Endodermal cell (in vitro differentiated cells): ENCODE data around the gene MUC20. TPM values are rescaled to one million over a fixed set of nuclear protein-coding genes. Genes with fewer than 3 reads are reported as not detected.
"Not testable (repeated sequence)": the region's sequence is repeated elsewhere in the genome, so short reads cannot be mapped to it uniquely, and the experiment has no call there.

ENCODE experiments used
- DNase-seq: peaks from one replicate; pipeline ENCODE4 v3.0.0-alpha.2; 2017
- H3K27ac ChIP-seq: 2 replicates; pipeline ENCODE4 v1.5.1; 2013; ENCODE audit warnings: mild to moderate bottlenecking, low read depth, low read length, moderate library complexity
- H3K27me3 ChIP-seq: 2 replicates; pipeline ENCODE4 v1.6.1; 2013; ENCODE audit warnings: mild to moderate bottlenecking, low read length, moderate library complexity; ENCODE audit not compliant: insufficient read depth, control insufficient read depth, poor library complexity, severe bottlenecking
- H3K36me3 ChIP-seq: 2 replicates; pipeline ENCODE4 v1.7.0; 2013; ENCODE audit warnings: mild to moderate bottlenecking, low read length, moderate library complexity; ENCODE audit not compliant: control insufficient read depth, insufficient read depth
- H3K4me1 ChIP-seq: one replicate; pipeline ENCODE4 v1.7.0; 2013; ENCODE audit warnings: low read length; ENCODE audit not compliant: control insufficient read depth, insufficient read depth
- H3K4me3 ChIP-seq: 2 replicates; pipeline ENCODE4 v1.5.1; 2013; ENCODE audit warnings: mild to moderate bottlenecking, low read length, moderate library complexity
- H3K9ac ChIP-seq: 2 replicates; pipeline ENCODE4 v1.6.1; 2013; ENCODE audit warnings: mild to moderate bottlenecking, low read length, moderate library complexity; ENCODE audit not compliant: poor library complexity, severe bottlenecking; ENCODE audit errors: extremely low read depth
- H3K9me3 ChIP-seq: 2 replicates; pipeline ENCODE4 v1.6.1; 2013; ENCODE audit warnings: mild to moderate bottlenecking, low read length, moderate library complexity; ENCODE audit not compliant: control insufficient read depth
- H3K27ac Mint-ChIP-seq: 2 replicates; pipeline ENCODE4 v1.8.0; 2020; ENCODE audit warnings: mixed read lengths
- H3K27me3 Mint-ChIP-seq: 2 replicates; pipeline ENCODE4 v1.8.0; 2021; ENCODE audit warnings: mild to moderate bottlenecking, mixed read lengths; ENCODE audit not compliant: insufficient read depth
- H3K36me3 Mint-ChIP-seq: 2 replicates; pipeline ENCODE4 v1.8.0; 2020; ENCODE audit warnings: low read depth, mixed read lengths
- H3K4me1 Mint-ChIP-seq: 2 replicates; pipeline ENCODE4 v1.8.0; 2020; ENCODE audit warnings: mixed read lengths
- H3K4me3 Mint-ChIP-seq: 2 replicates; pipeline ENCODE4 v1.8.0; 2020; ENCODE audit warnings: mild to moderate bottlenecking, moderate library complexity, mixed read lengths
- H3K9me3 Mint-ChIP-seq: 2 replicates; pipeline ENCODE4 v1.8.0; 2020; ENCODE audit warnings: mild to moderate bottlenecking, mixed read lengths
- WGBS, 2 experiments: methylation state at CpG; one replicate each; pipeline versions ENCODE4 v1.1.5 to v1.1.7; 2013; ENCODE audit warnings: missing lambda C conversion rate in 2 of 2, mixed read lengths in 1 of 2; ENCODE audit not compliant: insufficient coverage in 1 of 2, insufficient read length in 1 of 2; 5-methylcytosine and 5-hydroxymethylcytosine counted together
- total RNA-seq, 2 donors: library from RNA; stranded (reverse); fragmentation: NEBNext Ultra II Directional in 1 of 2; extraction: Animal tissue kit (Norgen Biotek cat#: 25700) in 1 of 2; gene quantifications; 2 replicates in 1 of 2; 3 replicates in 1 of 2; pipeline ENCODE4 v1.2.1, GENCODE V29; 2021
- TF ChIP-seq, protein P1 (sequence below): fragments of 200-600 bp; sonication (generic); conservative IDR thresholded peaks from 2 replicates; pipeline ENCODE4 v1.5.0; 2021; ENCODE audit warnings: antibody characterized with exemption, mild to moderate bottlenecking

Gene MUC20
- total RNA-seq, 2 donors from 2014 or later = 0.89 to 1.3 TPM

DNA sequence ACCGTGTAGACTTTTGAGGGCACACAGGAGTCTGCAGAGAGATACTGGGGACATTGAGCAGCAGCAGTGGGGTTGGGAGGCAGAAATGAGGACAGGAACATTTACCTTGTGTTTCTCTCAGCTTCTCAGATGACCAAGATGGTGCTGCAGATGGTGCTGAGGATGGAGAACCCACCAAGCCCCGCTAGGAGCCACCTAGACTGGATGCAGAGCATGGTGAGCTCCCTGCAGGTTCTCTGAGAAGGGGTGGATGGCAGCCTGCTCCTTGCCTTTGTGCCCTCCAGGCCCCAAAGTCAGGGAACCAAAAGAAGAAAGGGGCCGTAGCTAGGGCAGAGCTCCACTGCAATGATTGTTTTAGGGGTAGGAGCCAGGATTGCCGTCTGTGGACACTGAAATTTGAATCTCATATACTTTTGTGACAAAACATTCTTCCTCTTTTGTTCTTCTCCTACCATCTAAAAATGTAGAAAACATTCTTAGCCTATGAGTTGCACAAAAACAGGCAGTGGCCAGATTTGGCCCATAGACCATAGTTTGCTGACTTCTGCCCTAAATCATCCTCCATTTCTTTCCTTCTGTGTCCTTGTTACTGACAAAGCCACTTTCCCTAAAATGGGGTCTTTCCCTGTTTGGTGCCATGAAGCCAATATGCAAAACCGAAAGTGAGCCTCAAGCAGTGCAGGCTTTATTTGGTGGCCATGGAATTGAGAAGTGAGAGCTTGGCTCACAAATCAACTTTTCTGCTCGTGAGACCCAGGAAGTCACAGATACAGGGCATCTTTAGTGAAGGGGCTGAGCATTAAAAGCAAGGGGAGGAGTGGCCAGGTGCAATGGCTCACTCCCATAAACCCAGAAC, 11.9 kb upstream of the MUC20 start:
- Mint-ChIP-seq H3K27ac (no peak overlapping the region), H3K4me1 (peaks cover 46% of the 10 kb centered on the region), H3K36me3 (peaks cover 6% of the 10 kb centered on the region), H3K9me3 (peaks cover 47% of the 10 kb centered on the region), H3K27me3 (no peaks in the 10 kb centered on the region), H3K4me3 (no peak overlapping the region)
- 93 to 95% methylated on average over 6 of the region's 6 CpGs for whole genome bisulfite sequencing, 2 experiments
- peaks cover 5% of the 10 kb centered on the region for H3K9me3 ChIP-seq
- no peak overlapping the region for H3K27ac ChIP-seq
- H3K36me3 ChIP-seq = no peaks in the 10 kb centered on the region
- H3K9ac ChIP-seq = no peak overlapping the region
- TF ChIP-seq, protein P1, sequence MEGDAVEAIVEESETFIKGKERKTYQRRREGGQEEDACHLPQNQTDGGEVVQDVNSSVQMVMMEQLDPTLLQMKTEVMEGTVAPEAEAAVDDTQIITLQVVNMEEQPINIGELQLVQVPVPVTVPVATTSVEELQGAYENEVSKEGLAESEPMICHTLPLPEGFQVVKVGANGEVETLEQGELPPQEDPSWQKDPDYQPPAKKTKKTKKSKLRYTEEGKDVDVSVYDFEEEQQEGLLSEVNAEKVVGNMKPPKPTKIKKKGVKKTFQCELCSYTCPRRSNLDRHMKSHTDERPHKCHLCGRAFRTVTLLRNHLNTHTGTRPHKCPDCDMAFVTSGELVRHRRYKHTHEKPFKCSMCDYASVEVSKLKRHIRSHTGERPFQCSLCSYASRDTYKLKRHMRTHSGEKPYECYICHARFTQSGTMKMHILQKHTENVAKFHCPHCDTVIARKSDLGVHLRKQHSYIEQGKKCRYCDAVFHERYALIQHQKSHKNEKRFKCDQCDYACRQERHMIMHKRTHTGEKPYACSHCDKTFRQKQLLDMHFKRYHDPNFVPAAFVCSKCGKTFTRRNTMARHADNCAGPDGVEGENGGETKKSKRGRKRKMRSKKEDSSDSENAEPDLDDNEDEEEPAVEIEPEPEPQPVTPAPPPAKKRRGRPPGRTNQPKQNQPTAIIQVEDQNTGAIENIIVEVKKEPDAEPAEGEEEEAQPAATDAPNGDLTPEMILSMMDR = no peak
- H3K4me1 ChIP-seq = peaks cover 10% of the 10 kb centered on the region
- H3K27me3 ChIP-seq = no peaks in the 10 kb centered on the region
- DNase-seq = no peak
- H3K4me3 ChIP-seq = no peak overlapping the region

DNA sequence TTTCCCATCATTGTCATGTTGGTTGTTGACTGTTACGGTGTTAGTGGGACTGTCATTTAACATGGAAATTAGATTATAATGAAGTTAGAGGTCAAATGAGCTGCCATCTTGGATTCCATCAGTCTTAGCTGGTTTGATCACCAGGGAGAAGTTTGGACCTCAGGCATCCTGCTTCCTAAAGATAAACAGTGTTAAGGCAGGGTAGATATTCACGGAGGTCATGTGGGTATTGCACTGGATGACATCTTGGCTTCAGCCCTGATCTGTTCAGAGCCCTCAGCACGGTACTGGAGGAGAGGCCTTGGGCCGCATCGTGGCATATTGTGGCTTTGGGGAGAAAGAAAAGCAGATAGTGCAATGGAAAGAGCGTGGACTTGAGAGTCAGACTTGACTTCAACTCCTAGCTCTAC, 11.1 kb upstream of the MUC20 start:
- peaks cover 10% of the 10 kb centered on the region for H3K4me1 ChIP-seq
- Mint-ChIP-seq H3K4me3 (no peak overlapping the region), H3K9me3 (peaks cover 51% of the 10 kb centered on the region), H3K36me3 (peaks cover 6% of the 10 kb centered on the region), H3K27me3 (no peaks in the 10 kb centered on the region), H3K27ac (peak overlapping the region; percentile 67), H3K4me1 (peaks cover 40% of the 10 kb centered on the region)
- 93 to 95% methylated on average over 5 to 6 of the region's 6 CpGs for WGBS, 2 experiments
- H3K4me3 ChIP-seq = no peak overlapping the region
- H3K27ac ChIP-seq = no peak overlapping the region
- no peak for DNase-seq
- H3K9ac ChIP-seq = no peak overlapping the region
- H3K36me3 ChIP-seq = no peaks in the 10 kb centered on the region
- H3K27me3 ChIP-seq = no peaks in the 10 kb centered on the region
- TF ChIP-seq, protein P1 = no peak
- peaks cover 6% of the 10 kb centered on the region for H3K9me3 ChIP-seq

DNA sequence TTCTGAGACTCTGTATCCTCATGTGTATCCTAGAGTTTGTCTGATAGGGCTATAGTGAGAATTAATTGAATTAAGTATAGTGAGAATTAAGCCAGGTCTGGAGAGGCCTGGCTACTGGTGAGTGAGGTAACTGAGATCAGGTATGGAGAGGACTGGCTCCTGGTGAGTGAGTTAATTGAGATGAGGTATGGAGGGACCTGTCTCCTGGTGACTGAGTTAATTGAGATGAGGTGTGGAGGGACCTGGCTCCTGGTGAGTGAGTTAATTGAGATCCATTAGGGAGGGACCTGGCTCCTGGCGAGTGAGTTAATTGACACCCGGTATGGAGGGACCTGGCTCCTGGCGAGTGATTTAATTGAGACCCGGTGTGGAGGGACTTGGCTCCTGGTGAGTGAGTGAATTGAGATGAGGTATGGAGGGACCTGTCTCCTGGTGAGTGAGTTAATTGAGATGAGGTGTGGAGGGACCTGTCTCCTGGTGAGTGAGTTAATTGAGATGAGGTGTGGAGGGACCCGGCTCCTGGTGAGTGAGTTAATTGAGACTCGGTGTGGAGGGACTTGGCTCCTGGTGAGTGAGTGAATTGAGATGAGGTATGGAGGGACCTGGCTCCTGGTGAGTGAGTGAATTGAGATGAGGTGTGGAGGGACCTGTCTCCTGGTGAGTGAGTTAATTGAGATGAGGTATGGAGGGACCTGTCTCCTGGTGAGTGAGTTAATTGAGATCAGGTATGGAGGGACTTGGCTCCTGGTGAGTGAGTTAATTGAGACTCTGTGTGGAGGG, 10.5 kb upstream of the MUC20 start:
- peaks cover 12% of the 10 kb centered on the region for H3K9me3 ChIP-seq
- Mint-ChIP-seq H3K4me1 (peaks cover 33% of the 10 kb centered on the region), H3K27ac (peak overlapping the region; percentile 67), H3K9me3 (peaks cover 57% of the 10 kb centered on the region)
- not testable (repeated sequence) for H3K9ac ChIP-seq, H3K27me3 Mint-ChIP-seq, H3K27me3 ChIP-seq, H3K4me3 Mint-ChIP-seq, DNase-seq, H3K36me3 Mint-ChIP-seq, H3K27ac ChIP-seq, H3K36me3 ChIP-seq, H3K4me1 ChIP-seq, H3K4me3 ChIP-seq
- 57 to 61% methylated on average over 6 of the region's 6 CpGs for WGBS, 2 experiments

DNA sequence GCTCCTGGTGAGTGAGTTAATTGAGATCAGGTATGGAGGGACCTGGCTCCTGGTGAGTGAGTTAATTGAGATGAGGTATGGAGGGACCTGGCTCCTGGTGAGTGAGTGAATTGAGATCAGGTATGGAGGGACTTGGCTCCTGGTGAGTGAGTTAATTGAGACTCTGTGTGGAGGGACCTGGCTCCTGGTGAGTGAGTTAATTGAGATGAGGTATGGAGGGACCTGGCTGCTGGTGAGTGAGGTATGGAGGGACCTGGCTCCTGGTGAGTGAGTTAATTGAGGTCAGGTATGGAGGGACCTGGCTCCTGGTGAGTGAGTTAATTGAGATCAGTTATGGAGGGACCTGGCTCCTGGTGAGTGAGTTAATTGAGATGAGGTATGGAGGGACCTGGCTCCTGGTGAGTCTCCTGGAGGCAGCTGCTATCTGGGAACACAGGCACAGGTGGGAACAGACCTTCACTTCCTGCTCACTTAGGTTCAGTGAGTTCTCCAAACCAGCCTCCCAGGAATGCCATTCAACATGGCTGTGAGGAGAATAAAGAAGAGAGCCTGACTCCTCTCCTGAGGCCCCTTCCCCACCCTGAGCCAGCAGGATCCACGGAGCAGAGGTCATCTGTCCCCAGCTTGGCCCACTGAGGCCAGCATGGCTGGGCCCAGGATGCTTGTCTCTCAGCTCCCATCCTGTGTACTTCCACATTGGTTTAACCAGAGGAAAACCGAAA, 9.5 kb upstream of the MUC20 start:
- Mint-ChIP-seq H3K36me3 (peaks cover 14% of the 10 kb centered on the region), H3K27ac (peak overlapping the region; percentile 67), H3K4me1 (peaks cover 27% of the 10 kb centered on the region), H3K9me3 (peaks cover 61% of the 10 kb centered on the region)
- DNase-seq = peak; percentile 68
- H3K36me3 ChIP-seq, H3K27me3 Mint-ChIP-seq, H3K27ac ChIP-seq, H3K4me3 ChIP-seq, H3K9ac ChIP-seq, H3K27me3 ChIP-seq, H3K4me1 ChIP-seq, H3K4me3 Mint-ChIP-seq: not testable (repeated sequence)
- H3K9me3 ChIP-seq = peaks cover 17% of the 10 kb centered on the region
- WGBS, 2 experiments = 51% methylated on average over 2 of the region's 2 CpGs
